Ascending aorta (tissue), 2 donors: Measurements from ENCODE around the gene GRIP2. TPM values are rescaled to one million over a fixed set of nuclear protein-coding genes. Genes with fewer than 3 reads are reported as not detected.

Experiments
- DNase-seq, 2 donors: peaks; one replicate each; pipeline ENCODE4 v3.0.0-alpha.2; 2019; ENCODE audit warnings: low spot score in 2 of 2
- H3K27ac ChIP-seq, 2 donors: fragments of 200-600 bp; sonication (generic); one replicate each; pipeline ENCODE4 v1.5.1; 2016 to 2017; ENCODE audit warnings: mild to moderate bottlenecking in 1 of 2
- H3K27me3 ChIP-seq: fragments of 200-600 bp; sonication (generic); one replicate; pipeline ENCODE4 v1.5.1; 2017
- H3K36me3 ChIP-seq, 2 donors: fragments of 200-600 bp; sonication (generic); one replicate each; pipeline ENCODE4 v1.5.1; 2016
- H3K4me1 ChIP-seq, 2 donors: fragments of 200-600 bp; sonication (generic); one replicate each; pipeline ENCODE4 v1.5.1; 2016 to 2017; ENCODE audit warnings: mild to moderate bottlenecking in 1 of 2
- H3K4me3 ChIP-seq, 2 donors: fragments of 200-600 bp; sonication (generic); one replicate each; pipeline ENCODE4 v1.5.1; 2016 to 2017; ENCODE audit warnings: mild to moderate bottlenecking in 1 of 2
- H3K9me3 ChIP-seq, 2 donors: fragments of 200-600 bp; sonication (generic); one replicate each; pipeline ENCODE4 v1.5.1; 2016
- intact Hi-C: fragments of 100-400 bp; cut with DNase I; formaldehyde crosslinking; loops from one replicate; pipeline ENCODE4 v1.15.1; 2023
- total RNA-seq: library from RNA; depleted of rRNA; stranded (reverse); fragments of >200 nt; gene quantifications from one replicate; pipeline ENCODE4 v1.1.0, GENCODE V29; 2016
- TF ChIP-seq, protein P1 (sequence below), 3 experiments: fragments of 200-600 bp in 2 of 3; fragments of 450-650 bp in 1 of 3; sonication (generic) in 2 of 3; IDR thresholded peaks; one replicate each; pipeline ENCODE4 v1.5.1; 2016 to 2019; ENCODE audit warnings: antibody characterized with exemption in 3 of 3, mild to moderate bottlenecking in 1 of 3, moderate library complexity in 1 of 3

Gene GRIP2
- total RNA-seq, 1 donor from 2014 or later = 0.21 TPM

DNA sequence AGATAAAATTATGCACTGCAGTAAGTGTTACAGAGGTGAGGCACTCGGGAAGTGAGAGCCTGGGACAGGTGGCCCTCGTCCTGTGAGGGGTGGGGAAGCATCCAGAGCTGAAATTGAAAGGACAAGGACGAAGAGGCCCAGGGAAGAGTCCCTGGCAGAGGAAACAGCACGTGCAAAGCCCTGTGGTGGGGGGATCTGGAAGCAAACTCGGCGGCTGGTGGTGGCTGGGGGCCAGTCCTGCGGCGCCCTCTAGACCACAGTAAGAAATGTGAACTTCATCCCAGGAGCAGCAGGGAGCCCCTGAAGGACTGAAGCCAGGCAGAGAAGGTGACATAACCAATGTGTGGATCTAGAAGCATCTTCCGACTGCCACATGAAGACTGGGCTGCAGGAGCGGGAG is 42.8 kb downstream of the GRIP2 start:
- Histone ChIP-seq H3K4me3 (no peak overlapping the region), H3K27ac (no peak overlapping the region), H3K9me3 (peaks cover 0 to 20% of the 10 kb centered on the region in 2 donors), H3K27me3 (no peaks in the 10 kb centered on the region), H3K36me3 (no peaks in the 10 kb centered on the region), H3K4me1 (no peaks in the 10 kb centered on the region)
- TF ChIP-seq, protein P1, sequence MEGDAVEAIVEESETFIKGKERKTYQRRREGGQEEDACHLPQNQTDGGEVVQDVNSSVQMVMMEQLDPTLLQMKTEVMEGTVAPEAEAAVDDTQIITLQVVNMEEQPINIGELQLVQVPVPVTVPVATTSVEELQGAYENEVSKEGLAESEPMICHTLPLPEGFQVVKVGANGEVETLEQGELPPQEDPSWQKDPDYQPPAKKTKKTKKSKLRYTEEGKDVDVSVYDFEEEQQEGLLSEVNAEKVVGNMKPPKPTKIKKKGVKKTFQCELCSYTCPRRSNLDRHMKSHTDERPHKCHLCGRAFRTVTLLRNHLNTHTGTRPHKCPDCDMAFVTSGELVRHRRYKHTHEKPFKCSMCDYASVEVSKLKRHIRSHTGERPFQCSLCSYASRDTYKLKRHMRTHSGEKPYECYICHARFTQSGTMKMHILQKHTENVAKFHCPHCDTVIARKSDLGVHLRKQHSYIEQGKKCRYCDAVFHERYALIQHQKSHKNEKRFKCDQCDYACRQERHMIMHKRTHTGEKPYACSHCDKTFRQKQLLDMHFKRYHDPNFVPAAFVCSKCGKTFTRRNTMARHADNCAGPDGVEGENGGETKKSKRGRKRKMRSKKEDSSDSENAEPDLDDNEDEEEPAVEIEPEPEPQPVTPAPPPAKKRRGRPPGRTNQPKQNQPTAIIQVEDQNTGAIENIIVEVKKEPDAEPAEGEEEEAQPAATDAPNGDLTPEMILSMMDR (IDR thresholded peaks at IDR 0.05) = no peak
- intact Hi-C loops = no loop called here
- DNase-seq = no peak

DNA sequence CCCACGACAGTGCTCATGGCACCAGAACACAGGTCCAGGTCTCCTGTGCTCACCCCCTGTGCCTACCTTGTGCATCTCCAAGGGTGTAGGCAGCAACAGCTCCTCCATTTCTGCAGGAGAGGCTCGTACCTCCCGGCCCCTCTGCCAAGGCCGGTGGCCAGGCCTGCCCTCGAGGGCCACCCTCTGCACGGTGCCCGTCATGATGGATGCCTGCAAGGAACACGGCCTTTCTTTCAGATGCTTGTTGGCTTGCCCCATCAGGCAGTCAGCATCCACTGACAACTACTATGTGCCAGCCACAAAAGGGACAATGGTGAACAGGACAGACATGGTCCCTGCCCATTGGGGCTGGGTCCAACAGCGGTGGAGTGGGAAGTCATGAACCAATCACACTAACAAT is 43.8 kb downstream of the GRIP2 start:
- intact Hi-C loops = no loop called here
- TF ChIP-seq, protein P1 (IDR thresholded peaks at IDR 0.05) = no peak
- DNase-seq = no peak

GRCh38 chr3:14494973-14495300 is 45.2 kb downstream of the GRIP2 start:
- DNase-seq = no peak

More for the DNA sequence above, 43.8 kb downstream of the GRIP2 start:
- Histone ChIP-seq H3K27ac (no peak overlapping the region), H3K27me3 (no peaks in the 10 kb centered on the region), H3K36me3 (no peaks in the 10 kb centered on the region), H3K4me1 (no peaks in the 10 kb centered on the region), H3K4me3 (no peak overlapping the region), H3K9me3 (peaks cover 0 to 14% of the 10 kb centered on the region in 2 donors)

GRCh38 chr3:14494279-14494972 is 45.7 kb downstream of the GRIP2 start:
- no peaks in the 10 kb centered on the region for H3K27me3 ChIP-seq
- H3K4me1 ChIP-seq = no peaks in the 10 kb centered on the region
- no peaks in the 10 kb centered on the region for H3K9me3 ChIP-seq
- no peak for DNase-seq
- H3K36me3 ChIP-seq = peaks cover 0 to 1% of the 10 kb centered on the region in 2 donors
- intact Hi-C loops = no loop called here
- H3K27ac ChIP-seq = no peak overlapping the region
- no peak overlapping the region for H3K4me3 ChIP-seq
- TF ChIP-seq, protein P1 (IDR thresholded peaks at IDR 0.05) = no peak

More at GRCh38 chr3:14494973-14495300, 45.2 kb downstream of the GRIP2 start:
- no peaks in the 10 kb centered on the region for H3K4me1 ChIP-seq
- TF ChIP-seq, protein P1 (IDR thresholded peaks at IDR 0.05) = no peak
- peaks cover 0 to 1% of the 10 kb centered on the region in 2 donors for H3K9me3 ChIP-seq
- no peak overlapping the region for H3K27ac ChIP-seq
- no peaks in the 10 kb centered on the region for H3K27me3 ChIP-seq
- intact Hi-C loops = no loop called here
- no peaks in the 10 kb centered on the region for H3K36me3 ChIP-seq
- H3K4me3 ChIP-seq = no peak overlapping the region

DNA sequence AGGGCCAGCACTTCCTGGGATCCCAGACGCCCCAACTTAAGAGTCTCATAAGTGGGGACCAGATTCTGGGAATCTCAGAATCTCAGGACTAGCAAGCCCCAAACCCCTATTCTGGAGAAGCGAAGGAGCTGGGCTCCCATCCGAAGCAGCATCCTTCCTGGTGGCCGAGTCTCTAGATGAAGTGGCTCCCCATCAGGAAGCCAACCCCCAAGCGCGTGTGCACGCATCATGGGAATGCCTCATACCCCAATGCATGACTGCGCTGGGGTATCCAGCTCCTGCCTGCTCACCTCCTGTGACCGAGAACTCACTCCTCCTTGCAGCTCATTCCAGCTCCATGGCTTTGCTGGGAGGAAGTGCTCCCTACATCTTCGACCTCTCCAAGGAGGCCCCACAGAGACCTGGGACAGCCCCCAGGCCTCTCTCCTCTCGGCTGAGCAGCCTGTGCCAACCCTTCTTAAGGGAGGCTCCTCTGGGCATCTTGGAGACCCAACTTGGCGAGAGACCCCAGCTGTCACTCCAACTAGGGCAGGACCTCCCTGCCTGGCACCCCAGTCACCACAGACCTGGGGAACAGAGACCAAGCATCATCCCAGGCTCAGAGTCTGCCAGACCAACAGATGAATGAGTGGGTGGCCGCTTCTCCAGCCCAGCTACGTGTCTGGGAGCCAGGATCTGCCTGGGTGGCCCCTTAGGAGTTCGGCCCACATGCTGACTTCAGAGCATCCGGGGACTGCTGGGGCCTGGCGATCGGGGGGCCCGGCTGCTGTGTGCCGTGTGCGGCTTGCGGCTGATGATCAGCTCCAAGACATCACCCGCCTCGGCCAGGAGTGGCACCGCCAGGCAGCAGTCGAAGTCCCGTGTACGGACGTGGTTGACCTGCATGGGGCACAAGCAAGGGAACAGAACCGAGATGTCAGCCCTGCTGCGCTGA is 46.9 kb downstream of the GRIP2 start:
- Histone ChIP-seq H3K27me3 (no peaks in the 10 kb centered on the region), H3K4me3 (no peak overlapping the region), H3K36me3 (peaks cover 0 to 3% of the 10 kb centered on the region in 2 donors), H3K9me3 (no peaks in the 10 kb centered on the region), H3K27ac (no peak overlapping the region), H3K4me1 (peaks cover 0 to 6% of the 10 kb centered on the region in 2 donors)
- intact Hi-C loops = no loop called here
- TF ChIP-seq, protein P1 (IDR thresholded peaks at IDR 0.05) = no peak
- DNase-seq = no peak
